B cell (primary cell): Measurements from ENCODE around the gene SHROOM2.

Experiments
- CTCF ChIP-seq: fragments of 200-600 bp; IDR thresholded peaks from one replicate; pipeline ENCODE4 v1.8.0; 2022; ENCODE audit warnings: antibody characterized with exemption, mild to moderate bottlenecking
- EZH2 ChIP-seq: IDR thresholded peaks from 2 replicates; pipeline ENCODE4 v1.6.1; 2012; ENCODE audit warnings: borderline replicate concordance, low read depth, mild to moderate bottlenecking, moderate library complexity, low read length; ENCODE audit not compliant: insufficient read depth, poor library complexity, severe bottlenecking

- peak; percentile 56 for TF ChIP-seq CTCF
- no peak for TF ChIP-seq EZH2
These were observed 98.9 kb downstream of the SHROOM2 start for GRCh38 chrX:9885150-9885549.
